Neural progenitor cell (in vitro differentiated cells): ENCODE data around the gene EIF5A2.

Experiments
- EZH2 ChIP-seq: fragments of 200-600 bp; sonication (generic); IDR thresholded peaks from 2 replicates; pipeline ENCODE4 v1.6.1; 2017; ENCODE audit warnings: antibody characterized with exemption, mild to moderate bottlenecking, moderate library complexity
- EZH2phosphoT487 ChIP-seq: fragments of 200-600 bp; sonication (generic); IDR thresholded peaks from 2 replicates; pipeline ENCODE4 v1.6.1; 2017; ENCODE audit warnings: antibody characterized with exemption
- TF ChIP-seq, protein P1 (sequence below): fragments of 200-600 bp; sonication (generic); IDR thresholded peaks from 2 replicates; pipeline ENCODE4 v1.5.1; 2017; ENCODE audit warnings: antibody characterized with exemption, mild to moderate bottlenecking

DNA sequence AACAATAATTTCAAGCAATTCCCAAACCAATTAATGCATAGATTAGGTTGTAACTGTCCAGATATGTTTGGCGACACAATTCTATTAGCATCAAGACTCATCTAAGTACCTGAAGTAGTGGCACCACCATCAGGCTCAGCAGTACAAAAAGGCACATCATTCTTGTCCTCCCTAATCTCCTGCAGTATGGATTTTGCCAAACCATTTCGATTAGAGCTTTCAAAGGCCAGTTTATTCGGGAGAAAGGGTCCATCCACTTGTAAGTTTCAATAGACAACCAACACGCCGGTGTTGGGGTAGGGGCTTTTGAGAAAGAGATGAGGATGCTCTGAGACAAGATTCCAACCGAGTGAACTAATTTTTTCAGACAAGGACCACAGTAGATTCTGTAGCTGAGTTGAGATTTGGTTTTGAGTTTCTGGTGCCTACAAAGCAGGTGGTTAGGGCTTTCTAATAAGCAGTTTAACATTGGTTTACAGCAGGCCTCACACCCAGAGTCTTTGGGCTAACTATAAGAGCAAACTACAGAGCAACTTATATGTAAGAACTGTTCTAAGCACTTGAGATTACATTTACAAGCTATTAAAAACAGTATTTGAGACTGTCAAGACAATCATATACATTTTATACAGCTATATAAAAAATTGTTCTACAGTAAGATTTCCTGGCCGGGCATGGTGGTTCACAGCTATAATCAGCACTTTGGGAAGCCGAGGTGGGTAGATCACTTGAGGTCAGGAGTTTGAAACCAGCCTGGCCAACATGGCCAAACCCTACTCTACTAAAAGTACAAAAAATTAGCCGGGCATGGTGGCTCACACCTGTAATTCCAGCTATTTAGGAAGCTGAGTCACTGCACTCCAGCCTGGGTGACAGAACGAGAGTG is 43.0 kb downstream of the EIF5A2 start:
- TF ChIP-seq, protein P1, sequence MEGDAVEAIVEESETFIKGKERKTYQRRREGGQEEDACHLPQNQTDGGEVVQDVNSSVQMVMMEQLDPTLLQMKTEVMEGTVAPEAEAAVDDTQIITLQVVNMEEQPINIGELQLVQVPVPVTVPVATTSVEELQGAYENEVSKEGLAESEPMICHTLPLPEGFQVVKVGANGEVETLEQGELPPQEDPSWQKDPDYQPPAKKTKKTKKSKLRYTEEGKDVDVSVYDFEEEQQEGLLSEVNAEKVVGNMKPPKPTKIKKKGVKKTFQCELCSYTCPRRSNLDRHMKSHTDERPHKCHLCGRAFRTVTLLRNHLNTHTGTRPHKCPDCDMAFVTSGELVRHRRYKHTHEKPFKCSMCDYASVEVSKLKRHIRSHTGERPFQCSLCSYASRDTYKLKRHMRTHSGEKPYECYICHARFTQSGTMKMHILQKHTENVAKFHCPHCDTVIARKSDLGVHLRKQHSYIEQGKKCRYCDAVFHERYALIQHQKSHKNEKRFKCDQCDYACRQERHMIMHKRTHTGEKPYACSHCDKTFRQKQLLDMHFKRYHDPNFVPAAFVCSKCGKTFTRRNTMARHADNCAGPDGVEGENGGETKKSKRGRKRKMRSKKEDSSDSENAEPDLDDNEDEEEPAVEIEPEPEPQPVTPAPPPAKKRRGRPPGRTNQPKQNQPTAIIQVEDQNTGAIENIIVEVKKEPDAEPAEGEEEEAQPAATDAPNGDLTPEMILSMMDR: no peak
- TF ChIP-seq EZH2 (no peak), EZH2phosphoT487 (no peak)
